ENCODE results near the gene PDE2A. TPM values are rescaled to one million over a fixed set of nuclear protein-coding genes. Genes with fewer than 3 reads are reported as not detected.

The PDE2A gene
- total RNA-seq, 1 donor from 2014 or later = 19.6 TPM

DNA sequence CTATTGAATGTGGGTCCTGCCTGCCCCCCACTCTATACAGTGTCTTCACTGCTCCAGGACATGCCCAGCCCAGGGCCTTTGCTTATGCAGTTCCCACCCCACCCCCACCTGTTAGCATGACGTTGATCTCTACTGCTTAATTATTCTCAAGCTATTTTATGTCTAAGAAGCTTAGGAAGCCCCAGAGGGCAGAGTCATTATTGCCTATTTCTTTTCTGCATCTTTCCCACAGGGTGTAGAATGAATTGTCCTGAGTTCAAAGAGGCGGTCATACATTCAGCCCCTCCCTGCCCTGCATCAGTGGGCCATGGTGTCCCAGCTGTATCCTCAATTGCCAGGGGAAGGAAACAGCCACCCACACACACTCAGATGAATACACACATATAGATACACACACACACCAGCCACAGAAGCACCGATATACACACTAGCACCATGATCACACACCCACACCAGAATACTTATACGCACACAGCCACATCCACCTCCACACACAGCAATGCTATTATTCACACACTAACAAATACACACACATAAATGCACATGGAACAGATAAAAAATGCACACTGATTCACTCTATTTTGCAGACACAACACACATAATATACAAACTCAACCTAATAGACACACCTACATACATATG is 1.5 kb downstream of the PDE2A start:
- Histone ChIP-seq H3K9me3 (replicated peaks) (peaks cover 2% of the 10 kb centered on the region), H3K4me1 (peaks cover 26% of the 10 kb centered on the region), H3K27me3 (ENCODE audit: low read depth) (peaks cover 68% of the 10 kb centered on the region), H3K36me3 (no peaks in the 10 kb centered on the region), H3K27ac (replicated peaks) (no peak overlapping the region), H3K4me3 (no peak overlapping the region)
- intact Hi-C loops (cut with micrococcal nuclease) = no loop called here
- TF ChIP-seq, protein P1, sequence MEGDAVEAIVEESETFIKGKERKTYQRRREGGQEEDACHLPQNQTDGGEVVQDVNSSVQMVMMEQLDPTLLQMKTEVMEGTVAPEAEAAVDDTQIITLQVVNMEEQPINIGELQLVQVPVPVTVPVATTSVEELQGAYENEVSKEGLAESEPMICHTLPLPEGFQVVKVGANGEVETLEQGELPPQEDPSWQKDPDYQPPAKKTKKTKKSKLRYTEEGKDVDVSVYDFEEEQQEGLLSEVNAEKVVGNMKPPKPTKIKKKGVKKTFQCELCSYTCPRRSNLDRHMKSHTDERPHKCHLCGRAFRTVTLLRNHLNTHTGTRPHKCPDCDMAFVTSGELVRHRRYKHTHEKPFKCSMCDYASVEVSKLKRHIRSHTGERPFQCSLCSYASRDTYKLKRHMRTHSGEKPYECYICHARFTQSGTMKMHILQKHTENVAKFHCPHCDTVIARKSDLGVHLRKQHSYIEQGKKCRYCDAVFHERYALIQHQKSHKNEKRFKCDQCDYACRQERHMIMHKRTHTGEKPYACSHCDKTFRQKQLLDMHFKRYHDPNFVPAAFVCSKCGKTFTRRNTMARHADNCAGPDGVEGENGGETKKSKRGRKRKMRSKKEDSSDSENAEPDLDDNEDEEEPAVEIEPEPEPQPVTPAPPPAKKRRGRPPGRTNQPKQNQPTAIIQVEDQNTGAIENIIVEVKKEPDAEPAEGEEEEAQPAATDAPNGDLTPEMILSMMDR (IDR thresholded peaks at IDR 0.05; ENCODE audit: borderline replicate concordance) = no peak
- DNase-seq = no peak

DNA sequence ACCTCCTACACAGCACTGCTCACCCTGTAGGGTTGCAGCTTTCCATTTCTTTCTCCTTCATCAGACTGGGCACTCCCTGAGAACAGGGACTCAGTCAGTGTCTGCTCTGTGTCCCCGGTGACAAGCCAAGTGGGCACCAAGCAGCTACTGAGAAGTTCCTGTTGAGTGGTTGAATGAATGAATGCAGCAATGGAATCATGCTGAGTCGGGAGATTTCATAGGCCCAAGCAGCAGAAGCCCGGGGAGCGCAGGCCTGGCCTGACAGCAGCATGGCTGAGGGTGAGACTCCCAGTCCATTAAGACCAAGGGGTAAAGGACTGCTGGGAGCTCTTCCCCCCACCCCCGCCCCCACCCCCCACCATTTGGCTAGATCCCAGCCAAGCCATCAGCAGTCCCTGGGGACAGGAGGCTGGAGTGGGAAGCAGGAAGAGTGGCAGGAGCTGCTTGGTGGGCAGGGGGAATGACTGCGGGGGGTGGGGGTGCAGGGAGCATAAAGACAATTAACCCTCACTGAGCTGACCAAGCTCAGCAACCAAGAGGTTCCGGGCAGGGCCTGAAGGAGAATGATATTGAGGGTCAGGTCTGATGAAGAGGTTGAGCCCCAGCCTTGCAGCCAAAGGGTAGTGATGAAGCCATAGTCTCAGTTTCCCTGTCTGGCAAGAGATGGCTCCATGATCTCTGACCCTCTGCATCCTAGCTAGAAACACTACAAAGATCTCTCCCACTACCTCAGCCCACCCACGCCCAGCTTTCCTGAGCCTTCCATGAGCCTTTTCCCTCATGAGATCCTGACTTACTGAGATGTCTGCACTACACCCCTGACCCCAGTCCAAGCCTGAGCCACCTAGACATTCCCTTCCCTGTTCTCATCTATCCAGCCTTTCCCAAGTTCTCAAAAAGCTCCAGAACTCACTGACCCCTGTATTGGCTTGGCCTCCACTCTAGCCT is 2.8 kb downstream of the PDE2A start:
- Histone ChIP-seq H3K4me3 (no peak overlapping the region), H3K27ac (replicated peaks) (no peak overlapping the region), H3K27me3 (ENCODE audit: low read depth) (peaks cover 59% of the 10 kb centered on the region), H3K9me3 (replicated peaks) (peaks cover 6% of the 10 kb centered on the region), H3K36me3 (no peaks in the 10 kb centered on the region), H3K4me1 (peaks cover 18% of the 10 kb centered on the region)
- intact Hi-C loops (cut with micrococcal nuclease) = no loop called here
- TF ChIP-seq, protein P1 (IDR thresholded peaks at IDR 0.05; ENCODE audit: borderline replicate concordance) = no peak
- DNase-seq = no peak

DNA sequence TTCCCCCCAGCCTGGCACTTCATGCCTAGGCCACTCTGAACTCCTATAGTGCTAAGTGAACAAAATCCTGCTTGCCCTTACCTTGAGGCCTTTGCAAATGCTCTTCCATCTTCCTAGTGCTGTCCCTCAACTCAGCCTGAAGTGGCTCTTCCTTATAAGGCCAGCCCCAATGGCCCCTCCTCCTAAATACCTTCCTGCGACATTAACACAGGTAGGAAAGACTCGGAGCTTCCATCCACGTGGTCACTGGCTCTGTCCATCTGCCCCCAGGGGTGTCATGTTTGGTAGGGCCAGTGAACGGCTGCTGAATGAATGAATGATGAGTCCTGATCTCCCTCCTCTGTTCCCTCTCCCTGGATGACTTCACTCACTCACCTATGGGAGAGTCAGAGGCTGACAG is 4.2 kb downstream of the PDE2A start:
- peaks cover 6% of the 10 kb centered on the region for H3K9me3 ChIP-seq (replicated peaks)
- no peak overlapping the region for H3K4me3 ChIP-seq
- intact Hi-C loops (cut with micrococcal nuclease) = no loop called here
- no peak overlapping the region for H3K27ac ChIP-seq (replicated peaks)
- peaks cover 18% of the 10 kb centered on the region for H3K4me1 ChIP-seq
- TF ChIP-seq, protein P1 (IDR thresholded peaks at IDR 0.05; ENCODE audit: borderline replicate concordance) = no peak
- peaks cover 47% of the 10 kb centered on the region for H3K27me3 ChIP-seq (ENCODE audit: low read depth)
- no peak for DNase-seq
- H3K36me3 ChIP-seq = no peaks in the 10 kb centered on the region

DNA sequence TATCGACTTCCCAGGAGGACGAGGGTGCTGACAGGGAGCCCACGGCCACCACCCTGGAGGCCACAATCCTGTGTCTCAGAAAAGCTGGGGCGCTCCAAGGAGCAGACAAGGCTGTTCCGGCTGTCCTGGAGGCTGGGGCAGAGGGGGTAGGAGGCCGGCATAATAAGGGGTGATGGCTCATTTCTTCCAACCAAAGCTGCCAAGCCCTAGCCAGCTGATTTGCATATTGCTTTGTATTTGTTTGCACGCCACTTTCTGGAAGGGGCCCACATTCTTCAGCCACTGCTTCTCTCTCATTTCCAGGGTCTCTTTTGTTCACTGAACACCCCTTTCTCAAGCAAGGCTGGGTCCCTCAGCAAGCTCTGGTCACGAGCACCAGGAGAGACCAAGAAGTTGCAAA is 4.7 kb downstream of the PDE2A start:
- Histone ChIP-seq H3K36me3 (no peaks in the 10 kb centered on the region), H3K9me3 (replicated peaks) (peaks cover 6% of the 10 kb centered on the region), H3K4me3 (no peak overlapping the region), H3K4me1 (peaks cover 18% of the 10 kb centered on the region), H3K27ac (replicated peaks) (no peak overlapping the region), H3K27me3 (ENCODE audit: low read depth) (peaks cover 47% of the 10 kb centered on the region)
- DNase-seq = no peak
- TF ChIP-seq, protein P1 (IDR thresholded peaks at IDR 0.05; ENCODE audit: borderline replicate concordance) = no peak
- intact Hi-C loops (cut with micrococcal nuclease) = no loop called here

DNA sequence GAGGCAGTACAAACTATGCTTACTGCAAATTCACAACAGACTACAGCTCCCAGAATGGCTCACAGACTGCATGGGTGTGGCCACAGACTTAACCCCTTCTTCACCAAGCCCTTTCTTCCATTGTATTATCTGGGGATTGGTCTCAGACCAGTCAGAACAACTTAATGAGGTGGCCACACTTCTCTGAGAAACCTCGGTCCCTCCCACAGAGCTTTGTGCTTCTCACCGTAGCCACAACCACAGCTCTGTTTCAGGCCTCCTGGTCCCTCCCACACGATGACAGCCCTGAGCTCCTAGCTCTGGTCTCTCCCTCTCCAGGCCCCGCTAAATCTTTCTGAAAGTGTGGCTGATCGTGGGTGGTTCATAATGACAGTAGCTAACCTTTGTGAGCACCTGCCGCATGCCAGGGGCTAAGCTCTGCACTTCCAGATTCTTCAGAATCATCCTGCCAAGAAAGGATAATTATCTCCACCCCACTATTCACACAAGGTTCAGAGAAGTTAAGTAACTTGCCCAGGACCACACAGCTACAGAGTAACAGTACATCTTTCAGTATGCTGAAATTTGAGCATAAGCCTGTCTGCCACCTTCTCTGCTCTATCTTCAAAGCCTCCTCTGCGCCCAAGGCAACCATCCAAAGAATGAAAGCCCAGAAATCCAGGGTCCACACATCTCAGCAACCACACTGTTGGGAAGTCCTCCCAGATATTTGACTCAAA is 5.4 kb downstream of the PDE2A start:
- Histone ChIP-seq H3K4me1 (peaks cover 18% of the 10 kb centered on the region), H3K36me3 (no peaks in the 10 kb centered on the region), H3K27me3 (ENCODE audit: low read depth) (peaks cover 46% of the 10 kb centered on the region), H3K27ac (replicated peaks) (no peak overlapping the region), H3K4me3 (no peak overlapping the region), H3K9me3 (replicated peaks) (peaks cover 6% of the 10 kb centered on the region)
- no peak for DNase-seq
- TF ChIP-seq, protein P1 (IDR thresholded peaks at IDR 0.05; ENCODE audit: borderline replicate concordance) = no peak
- intact Hi-C loops (cut with micrococcal nuclease) = no loop called here
